ENCODE measurements around the gene ATXN1. TPM values are rescaled to one million over a fixed set of nuclear protein-coding genes. Genes with fewer than 3 reads are reported as not detected.

Gene ATXN1
- total RNA-seq, 1 donor from 2014 or later = 33.7 TPM

DNA sequence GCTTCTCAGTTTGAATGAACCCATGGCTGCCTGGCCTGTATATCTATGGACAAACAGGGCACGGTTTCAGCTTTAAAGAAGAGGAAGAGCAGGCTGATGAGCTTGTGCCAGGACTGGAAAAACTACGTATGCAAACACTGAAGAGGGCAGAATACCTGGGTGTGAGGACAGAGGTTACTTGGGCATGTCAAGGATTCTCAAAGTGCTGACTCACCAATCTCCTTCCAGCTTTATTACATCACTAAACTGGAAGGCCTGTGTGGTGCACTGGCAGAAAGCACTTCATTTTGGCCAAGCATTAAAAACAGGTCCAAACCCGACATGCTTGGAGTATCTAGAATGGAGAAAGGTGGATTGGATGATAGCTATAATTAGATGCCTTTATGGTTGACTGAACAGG lies 427.7 kb downstream of the ATXN1 start:
- TF ChIP-seq, protein P1, sequence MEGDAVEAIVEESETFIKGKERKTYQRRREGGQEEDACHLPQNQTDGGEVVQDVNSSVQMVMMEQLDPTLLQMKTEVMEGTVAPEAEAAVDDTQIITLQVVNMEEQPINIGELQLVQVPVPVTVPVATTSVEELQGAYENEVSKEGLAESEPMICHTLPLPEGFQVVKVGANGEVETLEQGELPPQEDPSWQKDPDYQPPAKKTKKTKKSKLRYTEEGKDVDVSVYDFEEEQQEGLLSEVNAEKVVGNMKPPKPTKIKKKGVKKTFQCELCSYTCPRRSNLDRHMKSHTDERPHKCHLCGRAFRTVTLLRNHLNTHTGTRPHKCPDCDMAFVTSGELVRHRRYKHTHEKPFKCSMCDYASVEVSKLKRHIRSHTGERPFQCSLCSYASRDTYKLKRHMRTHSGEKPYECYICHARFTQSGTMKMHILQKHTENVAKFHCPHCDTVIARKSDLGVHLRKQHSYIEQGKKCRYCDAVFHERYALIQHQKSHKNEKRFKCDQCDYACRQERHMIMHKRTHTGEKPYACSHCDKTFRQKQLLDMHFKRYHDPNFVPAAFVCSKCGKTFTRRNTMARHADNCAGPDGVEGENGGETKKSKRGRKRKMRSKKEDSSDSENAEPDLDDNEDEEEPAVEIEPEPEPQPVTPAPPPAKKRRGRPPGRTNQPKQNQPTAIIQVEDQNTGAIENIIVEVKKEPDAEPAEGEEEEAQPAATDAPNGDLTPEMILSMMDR (conservative IDR thresholded peaks at IDR 0.05) = no peak
- H3K9me3 Mint-ChIP-seq = no peaks in the 10 kb centered on the region
- DNase-seq (ENCODE audit: extremely low spot score, unreplicated experiment) = no peak
- H3K27me3 Mint-ChIP-seq = no peaks in the 10 kb centered on the region
- H3K27ac Mint-ChIP-seq = no peak overlapping the region
- H3K4me1 Mint-ChIP-seq (ENCODE audit: unreplicated experiment) = peaks cover 15% of the 10 kb centered on the region
- no peak overlapping the region for H3K4me3 Mint-ChIP-seq
- peaks cover 10% of the 10 kb centered on the region for H3K36me3 Mint-ChIP-seq

DNA sequence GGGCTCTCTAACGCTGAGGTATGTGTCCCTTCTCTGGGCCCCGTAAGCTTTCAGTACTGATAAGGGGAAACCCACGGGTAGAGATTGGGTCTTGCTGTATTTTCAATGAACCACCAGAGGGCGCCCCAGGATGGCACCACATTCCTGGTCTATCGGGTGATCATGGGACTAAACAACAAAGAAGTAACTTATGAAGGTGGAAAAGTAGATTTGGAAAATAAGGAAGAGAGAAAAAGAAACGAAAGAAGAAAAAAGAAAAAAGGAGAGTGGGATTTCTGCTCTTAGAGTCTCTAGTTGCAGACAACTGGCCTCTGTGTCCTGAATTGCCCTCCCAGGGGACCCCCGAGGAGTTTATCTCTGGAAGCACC lies 429.1 kb downstream of the ATXN1 start:
- H3K36me3 Mint-ChIP-seq = peaks cover 13% of the 10 kb centered on the region
- H3K27me3 Mint-ChIP-seq = no peaks in the 10 kb centered on the region
- no peaks in the 10 kb centered on the region for H3K9me3 Mint-ChIP-seq
- no peak overlapping the region for H3K27ac Mint-ChIP-seq
- no peak overlapping the region for H3K4me3 Mint-ChIP-seq
- TF ChIP-seq, protein P1 (conservative IDR thresholded peaks at IDR 0.05) = peak; percentile 95
- peak; percentile 80 for DNase-seq (ENCODE audit: extremely low spot score, unreplicated experiment)
- peaks cover 11% of the 10 kb centered on the region for H3K4me1 Mint-ChIP-seq (ENCODE audit: unreplicated experiment)

DNA sequence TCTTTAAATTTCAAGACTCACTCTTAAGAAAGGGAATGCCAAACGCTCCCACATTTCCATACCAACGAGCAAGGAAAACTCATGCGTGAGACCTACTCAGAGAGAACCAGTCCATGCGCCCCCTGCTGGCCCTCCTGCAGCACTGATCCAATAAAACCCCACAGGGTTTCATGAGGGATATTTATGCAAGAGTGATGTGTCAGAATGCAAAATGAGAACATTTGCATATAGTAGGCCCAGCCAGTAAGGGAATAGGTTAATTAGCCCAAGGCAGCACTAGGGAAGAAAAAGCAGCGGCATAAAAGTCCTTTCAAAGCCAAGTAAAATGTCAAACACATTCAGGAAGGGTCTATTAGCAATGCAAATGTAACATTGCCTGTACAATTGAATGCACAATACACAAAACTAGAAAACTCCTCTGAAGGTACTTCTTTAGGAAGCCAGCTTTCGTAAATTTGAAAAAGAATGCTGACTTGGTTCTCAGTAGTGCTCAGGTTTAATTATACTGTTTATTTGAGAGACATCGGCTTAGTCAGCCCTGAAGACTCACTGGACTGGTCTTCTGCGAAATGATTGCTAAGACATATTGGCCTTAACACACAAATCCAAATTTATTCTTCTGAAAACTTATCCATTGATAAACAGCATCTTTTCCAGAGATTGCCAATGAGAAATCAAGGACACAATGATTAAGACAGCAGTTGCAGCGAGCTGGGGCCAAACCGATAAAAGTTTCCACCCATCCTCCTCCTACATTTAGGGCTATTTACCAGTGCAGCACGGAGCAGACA lies 429.7 kb downstream of the ATXN1 start:
- DNase-seq (ENCODE audit: extremely low spot score, unreplicated experiment) = no peak
- TF ChIP-seq, protein P1 (conservative IDR thresholded peaks at IDR 0.05) = peak; percentile 95
- no peaks in the 10 kb centered on the region for H3K27me3 Mint-ChIP-seq
- peaks cover 13% of the 10 kb centered on the region for H3K36me3 Mint-ChIP-seq
- H3K4me1 Mint-ChIP-seq (ENCODE audit: unreplicated experiment) = peaks cover 11% of the 10 kb centered on the region
- no peak overlapping the region for H3K27ac Mint-ChIP-seq
- no peaks in the 10 kb centered on the region for H3K9me3 Mint-ChIP-seq
- H3K4me3 Mint-ChIP-seq = no peak overlapping the region

DNA sequence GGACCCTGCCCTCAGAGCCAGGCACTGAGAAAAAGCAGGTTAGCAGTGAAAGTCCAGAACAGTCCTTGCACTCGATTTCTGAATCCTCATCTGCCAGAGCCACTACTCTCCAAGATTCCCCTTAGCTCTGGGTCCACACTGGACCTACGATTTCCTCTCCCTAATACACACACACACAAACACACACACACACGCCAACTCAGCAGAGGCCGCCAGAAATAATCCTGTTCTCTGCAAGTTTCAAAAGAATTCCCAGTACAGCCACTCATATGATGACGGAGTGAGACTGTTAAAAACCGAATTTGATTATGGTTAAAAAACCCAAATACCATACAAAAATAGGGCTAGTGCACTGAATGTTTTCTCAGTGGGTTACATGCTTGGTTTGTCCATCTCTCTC lies 432.0 kb downstream of the ATXN1 start:
- Mint-ChIP-seq H3K27ac (no peak overlapping the region), H3K4me3 (no peak overlapping the region), H3K4me1 (ENCODE audit: unreplicated experiment) (peaks cover 16% of the 10 kb centered on the region), H3K27me3 (no peaks in the 10 kb centered on the region), H3K9me3 (no peaks in the 10 kb centered on the region), H3K36me3 (peaks cover 20% of the 10 kb centered on the region)
- TF ChIP-seq, protein P1 (conservative IDR thresholded peaks at IDR 0.05) = no peak
- no peak for DNase-seq (ENCODE audit: extremely low spot score, unreplicated experiment)

DNA sequence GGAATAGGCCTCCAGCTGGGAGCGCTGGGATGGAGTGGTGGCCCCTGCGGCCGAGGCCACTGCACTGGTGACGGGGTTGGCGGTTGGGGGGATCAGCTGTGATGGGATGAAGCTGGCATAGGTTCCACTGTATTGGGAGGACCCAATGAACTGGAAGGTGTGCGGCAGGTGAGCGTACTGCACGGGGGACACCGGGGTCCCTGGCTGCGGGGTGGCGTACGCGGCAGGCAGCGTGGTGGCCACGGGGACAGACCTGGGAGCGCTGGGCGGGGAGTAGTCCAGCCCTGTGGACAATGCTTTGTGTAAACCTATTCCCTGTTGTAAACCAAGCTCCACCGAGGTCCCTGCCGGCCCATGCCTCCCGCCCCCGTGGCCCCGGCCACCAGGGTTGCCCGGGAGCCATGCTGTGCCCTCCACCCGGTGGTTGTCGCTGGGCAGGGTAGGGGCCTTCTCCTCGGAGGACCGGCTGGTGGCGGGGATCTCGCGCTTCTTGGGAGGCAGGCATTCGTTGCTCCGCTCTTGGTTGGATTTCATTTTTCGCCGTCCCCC lies 433.4 kb downstream of the ATXN1 start:
- Mint-ChIP-seq H3K27ac (no peak overlapping the region), H3K27me3 (no peaks in the 10 kb centered on the region), H3K4me1 (ENCODE audit: unreplicated experiment) (peaks cover 14% of the 10 kb centered on the region), H3K36me3 (peaks cover 23% of the 10 kb centered on the region), H3K4me3 (no peak overlapping the region), H3K9me3 (no peaks in the 10 kb centered on the region)
- DNase-seq (ENCODE audit: extremely low spot score, unreplicated experiment) = no peak
- TF ChIP-seq, protein P1 (conservative IDR thresholded peaks at IDR 0.05) = no peak
